OCI-LY3 (cell line): ENCODE data around the gene SPANXA1.
"Not testable (repeated sequence)": the region's sequence is repeated elsewhere in the genome, so short reads cannot be mapped to it uniquely, and the experiment has no call there.

ENCODE experiments used
- H2AFZ ChIP-seq: fragments of 200-600, 300-600 bp; shearing (Covaris generic); 2 replicates; pipeline ENCODE4 v1.6.0; 2014; ENCODE audit warnings: antibody characterized with exemption, low read depth, low read length
- H3K27ac ChIP-seq: fragments of 200-600, 300-600 bp; sonication (generic); 2 replicates; pipeline ENCODE4 v1.5.1; 2014; ENCODE audit warnings: mild to moderate bottlenecking, low read length, moderate library complexity, mixed read lengths
- H3K27me3 ChIP-seq: fragments of 200-600, 300-600 bp; sonication (generic); 2 replicates; pipeline ENCODE4 v1.6.1; 2014; ENCODE audit warnings: low read depth, low read length, mixed read lengths
- H3K36me3 ChIP-seq: fragments of 200-600, 300-600 bp; sonication (generic); replicated peaks from 2 replicates; pipeline ENCODE3; 2014; ENCODE audit warnings: low read depth, low read length, mixed read lengths
- H3K4me1 ChIP-seq: fragments of 300-600, 200-600 bp; sonication (generic); 2 replicates; pipeline ENCODE4 v1.6.1; 2014; ENCODE audit warnings: low read length, mixed read lengths
- H3K4me2 ChIP-seq: fragments of 200-600, 300-600 bp; sonication (generic); 2 replicates; pipeline ENCODE4 v1.6.1; 2014; ENCODE audit warnings: low read length, mixed read lengths
- H3K4me3 ChIP-seq: fragments of 300-600, 200-600 bp; sonication (generic); 2 replicates; pipeline ENCODE4 v1.5.1; 2014; ENCODE audit warnings: antibody characterized with exemption, mild to moderate bottlenecking, low read length, moderate library complexity
- H3K79me2 ChIP-seq: fragments of 300-600, 200-600 bp; shearing (Covaris generic); 2 replicates; pipeline ENCODE4 v1.6.1; 2014; ENCODE audit warnings: mild to moderate bottlenecking, low read length, mixed read lengths
- H3K9ac ChIP-seq: fragments of 300-600, 200-600 bp; shearing (Covaris generic); 2 replicates; pipeline ENCODE4 v1.6.0; 2014; ENCODE audit warnings: mild to moderate bottlenecking, low read length, moderate library complexity
- H3K9me3 ChIP-seq: fragments of 200-600, 300-600 bp; shearing (Covaris generic); 2 replicates; pipeline ENCODE4 v1.6.1; 2014; ENCODE audit warnings: low read length, mixed read lengths; ENCODE audit not compliant: insufficient read depth
- H4K20me1 ChIP-seq: fragments of 200-600, 300-600 bp; sonication (generic); 2 replicates; pipeline ENCODE4 v1.6.1; 2016; ENCODE audit warnings: low read length, mixed read lengths; ENCODE audit not compliant: insufficient read depth
- EZH2phosphoT487 ChIP-seq: fragments of 200-600 bp; shearing (Covaris generic); IDR thresholded peaks from 2 replicates; pipeline ENCODE4 v1.6.1; 2018; ENCODE audit warnings: antibody characterized with exemption, mixed run types, low read depth
- TF ChIP-seq, protein P1 (sequence below): fragments of 200-600, 300-600 bp; sonication (generic); IDR thresholded peaks from 2 replicates; pipeline ENCODE4 v1.5.1; 2014; ENCODE audit warnings: antibody characterized with exemption, low read length, low read depth

Gene SPANXA1, protein sequence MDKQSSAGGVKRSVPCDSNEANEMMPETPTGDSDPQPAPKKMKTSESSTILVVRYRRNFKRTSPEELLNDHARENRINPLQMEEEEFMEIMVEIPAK

DNA sequence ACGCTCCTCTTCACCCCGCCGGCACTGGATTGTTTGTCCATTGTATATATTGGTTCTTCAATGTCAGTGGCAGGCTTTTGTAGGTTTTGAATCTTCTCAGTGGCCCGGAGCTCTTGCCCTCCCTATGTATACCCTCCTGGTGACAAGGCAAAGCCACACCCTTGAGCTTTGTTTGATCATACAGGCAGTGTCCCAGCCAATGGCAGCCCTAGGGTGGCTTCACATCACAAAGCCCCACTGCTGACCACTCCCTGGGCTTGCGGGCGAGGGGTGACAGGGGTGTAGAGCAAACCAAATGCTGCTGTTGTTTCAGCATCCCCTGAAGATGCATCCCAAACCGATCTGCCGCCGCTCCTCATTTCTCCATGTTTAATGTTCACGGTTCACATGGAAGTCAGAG is at the start of gene SPANXA1:
Gene SPANXA1, minus strand, starts transcription at position 101 of the 400 bp plus-strand sequence. Its CDS starts 60 bp downstream, at position 41.
- not testable (repeated sequence) for H2AFZ ChIP-seq, H3K9me3 ChIP-seq, H3K4me3 ChIP-seq, H3K79me2 ChIP-seq, H3K27ac ChIP-seq, H3K4me1 ChIP-seq, H3K36me3 ChIP-seq, H3K27me3 ChIP-seq, H3K9ac ChIP-seq, H4K20me1 ChIP-seq, H3K4me2 ChIP-seq

DNA sequence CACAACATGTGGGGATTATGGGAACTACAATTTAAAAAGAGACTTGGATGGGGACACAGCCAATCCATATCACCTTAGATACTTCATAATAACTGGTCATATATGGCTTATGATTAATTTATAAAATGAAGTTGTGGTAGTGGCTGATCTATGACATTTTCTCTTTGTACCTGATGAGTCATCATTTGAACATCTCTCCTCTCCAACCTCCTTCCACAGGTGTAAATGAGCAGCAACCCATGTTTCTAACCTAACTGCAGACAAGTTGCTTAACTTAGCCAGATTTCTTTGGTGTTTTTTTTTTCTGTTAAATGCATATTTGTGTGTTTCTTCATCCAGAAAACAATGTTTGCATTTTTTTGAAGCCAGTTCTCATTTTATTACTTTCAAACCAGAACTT is 47.6 kb upstream of the SPANXA1 start:
- H3K9me3 ChIP-seq = no peaks in the 10 kb centered on the region
- H3K4me2 ChIP-seq = no peak overlapping the region
- TF ChIP-seq, protein P1, sequence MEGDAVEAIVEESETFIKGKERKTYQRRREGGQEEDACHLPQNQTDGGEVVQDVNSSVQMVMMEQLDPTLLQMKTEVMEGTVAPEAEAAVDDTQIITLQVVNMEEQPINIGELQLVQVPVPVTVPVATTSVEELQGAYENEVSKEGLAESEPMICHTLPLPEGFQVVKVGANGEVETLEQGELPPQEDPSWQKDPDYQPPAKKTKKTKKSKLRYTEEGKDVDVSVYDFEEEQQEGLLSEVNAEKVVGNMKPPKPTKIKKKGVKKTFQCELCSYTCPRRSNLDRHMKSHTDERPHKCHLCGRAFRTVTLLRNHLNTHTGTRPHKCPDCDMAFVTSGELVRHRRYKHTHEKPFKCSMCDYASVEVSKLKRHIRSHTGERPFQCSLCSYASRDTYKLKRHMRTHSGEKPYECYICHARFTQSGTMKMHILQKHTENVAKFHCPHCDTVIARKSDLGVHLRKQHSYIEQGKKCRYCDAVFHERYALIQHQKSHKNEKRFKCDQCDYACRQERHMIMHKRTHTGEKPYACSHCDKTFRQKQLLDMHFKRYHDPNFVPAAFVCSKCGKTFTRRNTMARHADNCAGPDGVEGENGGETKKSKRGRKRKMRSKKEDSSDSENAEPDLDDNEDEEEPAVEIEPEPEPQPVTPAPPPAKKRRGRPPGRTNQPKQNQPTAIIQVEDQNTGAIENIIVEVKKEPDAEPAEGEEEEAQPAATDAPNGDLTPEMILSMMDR = no peak
- no peak for TF ChIP-seq EZH2phosphoT487
- H3K27ac ChIP-seq = no peak overlapping the region
- H3K4me3 ChIP-seq = no peak overlapping the region
- H3K27me3 ChIP-seq = no peaks in the 10 kb centered on the region
- no peaks in the 10 kb centered on the region for H3K36me3 ChIP-seq
- H4K20me1 ChIP-seq = no peaks in the 10 kb centered on the region
- no peaks in the 10 kb centered on the region for H3K4me1 ChIP-seq
- no peaks in the 10 kb centered on the region for H3K79me2 ChIP-seq
- no peak overlapping the region for H3K9ac ChIP-seq
- no peak overlapping the region for H2AFZ ChIP-seq

DNA sequence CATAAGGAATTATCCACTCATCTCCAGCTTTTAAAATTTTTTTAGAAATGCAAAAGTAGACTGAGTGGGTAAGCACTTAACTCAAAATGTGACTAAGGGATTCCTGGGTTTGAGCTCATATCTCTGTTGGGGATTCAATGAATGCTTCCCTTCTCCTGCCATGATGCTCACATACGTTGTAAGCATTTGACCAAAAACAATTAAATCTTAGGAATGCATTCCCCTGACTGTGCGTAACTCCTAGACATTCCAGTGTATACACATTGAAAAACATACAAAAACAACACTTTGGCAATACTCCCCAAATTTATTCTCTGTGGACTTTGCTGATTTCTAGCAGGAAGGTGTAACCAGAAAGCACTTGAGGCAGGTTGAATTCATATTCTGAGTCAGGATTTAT is 34.8 kb upstream of the SPANXA1 start:
- H3K4me1 ChIP-seq = no peaks in the 10 kb centered on the region
- no peaks in the 10 kb centered on the region for H3K27me3 ChIP-seq

DNA sequence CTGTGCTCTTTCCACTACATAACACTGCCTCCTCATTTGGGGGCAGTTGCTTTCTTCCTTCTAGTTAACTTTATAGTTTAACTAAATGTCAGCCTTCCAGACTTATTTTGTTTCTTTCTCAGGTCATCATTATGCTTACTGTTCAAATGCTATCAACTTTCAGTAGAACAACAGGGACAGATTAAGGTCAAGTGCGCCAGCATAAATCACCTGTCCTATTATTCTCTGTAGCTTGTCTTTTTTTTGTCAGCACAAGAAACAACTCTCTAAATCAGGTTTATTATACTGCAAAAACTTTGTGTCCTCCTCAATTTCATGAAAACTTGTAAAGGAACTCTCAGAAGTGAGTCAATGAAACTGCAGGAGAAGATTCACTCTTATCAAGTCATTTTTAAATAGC is 24.6 kb upstream of the SPANXA1 start:
- H3K27ac ChIP-seq = no peak overlapping the region
- H3K27me3 ChIP-seq = no peaks in the 10 kb centered on the region
- no peaks in the 10 kb centered on the region for H3K4me1 ChIP-seq
- no peaks in the 10 kb centered on the region for H4K20me1 ChIP-seq
- no peak overlapping the region for H3K9ac ChIP-seq
- H3K36me3 ChIP-seq = no peaks in the 10 kb centered on the region
- no peak overlapping the region for H3K4me2 ChIP-seq
- no peak for TF ChIP-seq EZH2phosphoT487
- TF ChIP-seq, protein P1 = no peak
- no peaks in the 10 kb centered on the region for H3K79me2 ChIP-seq
- no peak overlapping the region for H3K4me3 ChIP-seq
- H2AFZ ChIP-seq = no peak overlapping the region
- H3K9me3 ChIP-seq = no peaks in the 10 kb centered on the region

More for the DNA sequence above, 34.8 kb upstream of the SPANXA1 start:
- no peaks in the 10 kb centered on the region for H4K20me1 ChIP-seq
- no peak overlapping the region for H3K9ac ChIP-seq
- no peak overlapping the region for H3K27ac ChIP-seq
- H3K36me3 ChIP-seq = no peaks in the 10 kb centered on the region
- H3K4me2 ChIP-seq = no peak overlapping the region
- H3K79me2 ChIP-seq = no peaks in the 10 kb centered on the region
- no peak overlapping the region for H3K4me3 ChIP-seq
- H2AFZ ChIP-seq = no peak overlapping the region
- H3K9me3 ChIP-seq = no peaks in the 10 kb centered on the region
- TF ChIP-seq EZH2phosphoT487 = no peak
- TF ChIP-seq, protein P1 = no peak

DNA sequence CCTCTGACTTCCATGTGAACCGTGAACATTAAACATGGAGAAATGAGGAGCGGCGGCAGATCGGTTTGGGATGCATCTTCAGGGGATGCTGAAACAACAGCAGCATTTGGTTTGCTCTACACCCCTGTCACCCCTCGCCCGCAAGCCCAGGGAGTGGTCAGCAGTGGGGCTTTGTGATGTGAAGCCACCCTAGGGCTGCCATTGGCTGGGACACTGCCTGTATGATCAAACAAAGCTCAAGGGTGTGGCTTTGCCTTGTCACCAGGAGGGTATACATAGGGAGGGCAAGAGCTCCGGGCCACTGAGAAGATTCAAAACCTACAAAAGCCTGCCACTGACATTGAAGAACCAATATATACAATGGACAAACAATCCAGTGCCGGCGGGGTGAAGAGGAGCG is 4.9 kb upstream of the SPANXA1 start, which contains the start of gene SPANXA2:
Gene SPANXA2, plus strand, starts transcription at position 301 of the 400 bp plus-strand sequence. Its CDS starts 60 bp downstream, at position 361.
- not testable (repeated sequence) for H3K4me1 ChIP-seq, H3K9me3 ChIP-seq, H3K4me3 ChIP-seq, H3K4me2 ChIP-seq, H3K27me3 ChIP-seq, H3K79me2 ChIP-seq, H4K20me1 ChIP-seq, H3K27ac ChIP-seq, H3K36me3 ChIP-seq, H2AFZ ChIP-seq, H3K9ac ChIP-seq

DNA sequence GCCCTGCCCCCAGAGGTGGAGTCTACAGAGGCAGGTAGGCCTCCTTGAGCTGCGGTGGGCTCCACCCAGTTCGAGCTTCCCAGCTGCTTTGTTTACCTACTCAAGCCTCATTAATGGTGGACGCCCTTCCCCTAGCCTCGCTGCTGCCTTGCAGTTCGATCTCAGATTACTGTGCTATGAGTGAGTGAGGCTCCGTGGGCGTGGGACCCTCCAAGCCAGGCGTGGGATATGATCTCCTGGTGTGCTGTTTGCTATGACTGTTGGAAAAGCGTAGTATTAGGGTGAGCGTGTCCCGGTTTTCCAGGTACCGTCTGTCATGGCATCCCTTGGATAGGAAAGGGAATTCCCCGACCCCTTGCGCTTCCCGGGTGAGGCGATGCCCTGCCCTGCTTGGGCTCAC is 42.0 kb downstream of the SPANXA1 start:
- not testable (repeated sequence) for H3K27ac ChIP-seq, H3K79me2 ChIP-seq, H3K4me3 ChIP-seq, H3K4me1 ChIP-seq, H3K9me3 ChIP-seq, H3K4me2 ChIP-seq, H2AFZ ChIP-seq, H3K9ac ChIP-seq, H4K20me1 ChIP-seq, H3K36me3 ChIP-seq, H3K27me3 ChIP-seq
